ENCODE results near the gene MFGE8.

- TF ChIP-seq CTCF (IDR thresholded peaks at IDR 0.05) = peak; percentile 95 to 99 (median 99)
- TF ChIP-seq POLR2A (IDR thresholded peaks at IDR 0.05) = no peak
- TF ChIP-seq POLR2AphosphoS5 (IDR thresholded peaks at IDR 0.05) = no peak
- TF ChIP-seq EP300 (IDR thresholded peaks at IDR 0.05; ENCODE audit: low read depth) = no peak
Observed at GRCh38 chr15:88904624-88905327, 8.4 kb downstream of the MFGE8 start.

Measured in transverse colon (tissue), 4 donors.